SU-DHL-6 (cell line): ENCODE results near the gene CENPX.
A peak's percentile ranks its signal among the peaks of the same experiment; 100 is the strongest.

Experiments
- H2AFZ ChIP-seq: fragments of 200-600 bp; sonication (generic); 2 replicates; pipeline ENCODE4 v1.6.1; 2014; ENCODE audit warnings: low read depth, mild to moderate bottlenecking, moderate library complexity, mixed read lengths, antibody characterized with exemption, low read length; ENCODE audit not compliant: severe bottlenecking
- H3F3A ChIP-seq: fragments of 200-600 bp; shearing (Covaris generic); 2 replicates; pipeline ENCODE4 v1.6.0; 2016; ENCODE audit warnings: antibody characterized with exemption, mild to moderate bottlenecking; ENCODE audit not compliant: insufficient read depth
- H3K27ac ChIP-seq: fragments of 200-600 bp; sonication (generic); 2 replicates; pipeline ENCODE4 v1.5.1; 2016; ENCODE audit warnings: low read depth, mild to moderate bottlenecking, low read length, moderate library complexity, mixed read lengths
- H3K27me3 ChIP-seq: fragments of 200-600 bp; sonication (generic), shearing (Covaris generic); 2 replicates; pipeline ENCODE4 v1.6.0; 2014; ENCODE audit warnings: mild to moderate bottlenecking, low read length
- H3K36me3 ChIP-seq: fragments of 200-600 bp; sonication (generic); 2 replicates; pipeline ENCODE4 v1.6.1; 2014; ENCODE audit warnings: mild to moderate bottlenecking, low read length, mixed read lengths
- H3K4me2 ChIP-seq: fragments of 300-600, 200-600 bp; shearing (Covaris generic), sonication (generic); 2 replicates; pipeline ENCODE4 v1.6.0; 2014; ENCODE audit warnings: low read length, low read depth, mild to moderate bottlenecking; ENCODE audit not compliant: poor library complexity, severe bottlenecking
- H3K4me3 ChIP-seq: fragments of 200-600 bp; sonication (generic); 2 replicates; pipeline ENCODE4 v1.5.1; 2014; ENCODE audit warnings: antibody characterized with exemption, low read length, mild to moderate bottlenecking, mixed read lengths; ENCODE audit not compliant: insufficient read depth, poor library complexity, severe bottlenecking
- H3K79me2 ChIP-seq: fragments of 200-600 bp; sonication (generic); 2 replicates; pipeline ENCODE4 v1.6.1; 2014; ENCODE audit warnings: mild to moderate bottlenecking, low read length, moderate library complexity; ENCODE audit not compliant: insufficient read depth
- H3K9ac ChIP-seq: fragments of 200-600 bp; sonication (generic); 2 replicates; pipeline ENCODE4 v1.7.0; 2014; ENCODE audit warnings: mild to moderate bottlenecking, low read length
- H3K9me2 ChIP-seq: fragments of 200-600 bp; sonication (generic); replicated peaks from 2 replicates; pipeline ENCODE4 v1.6.1; 2014; ENCODE audit warnings: low read length; ENCODE audit not compliant: insufficient read depth
- H3K9me3 ChIP-seq: fragments of 200-600 bp; sonication (generic); 2 replicates; pipeline ENCODE4 v1.6.1; 2014; ENCODE audit warnings: low read length, mixed read lengths; ENCODE audit not compliant: insufficient read depth
- H4K20me1 ChIP-seq: fragments of 200-600 bp; sonication (generic); 2 replicates; pipeline ENCODE4 v1.6.1; 2014; ENCODE audit warnings: low read depth, mild to moderate bottlenecking, antibody characterized with exemption, low read length, moderate library complexity, mixed read lengths
- CTCF ChIP-seq: fragments of 200-600 bp; sonication (generic); IDR thresholded peaks from one replicate; pipeline ENCODE4 v1.5.1; 2017; ENCODE audit warnings: antibody characterized with exemption, mild to moderate bottlenecking, low read length, moderate library complexity; ENCODE audit not compliant: insufficient read depth, poor library complexity, severe bottlenecking
- EZH2phosphoT487 ChIP-seq: fragments of 200-600 bp; sonication (generic), shearing (Covaris generic); conservative IDR thresholded peaks from 2 replicates; pipeline ENCODE4 v1.6.1; 2018; ENCODE audit warnings: mild to moderate bottlenecking, antibody characterized with exemption, low read length, moderate library complexity, mixed read lengths

CENPX gene

GRCh38 chr17:82022981-82023446 lies 336 bp upstream of the CENPX start, which contains the start of gene LRRC45:
Gene LRRC45, plus strand, starts transcription at chr17:82023305. Its CDS starts 339 bp downstream, at chr17:82023644.
- H4K20me1 ChIP-seq = no peaks in the 10 kb centered on the region
- H3K79me2 ChIP-seq = peaks cover 25% of the 10 kb centered on the region
- peak within 1 kb of the TSS; percentile 72 for H2AFZ ChIP-seq
- no peak for TF ChIP-seq CTCF
- TF ChIP-seq EZH2phosphoT487 = no peak
- peak within 1 kb of the TSS; percentile 97 for H3K4me3 ChIP-seq
- H3K27me3 ChIP-seq = no peaks in the 10 kb centered on the region
- peak within 1 kb of the TSS; percentile 73 for H3K27ac ChIP-seq
- H3K4me2 ChIP-seq = peak within 1 kb of the TSS; percentile 89
- H3K9me2 ChIP-seq = no peaks in the 10 kb centered on the region
- peak within 1 kb of the TSS; percentile 99 for H3K9ac ChIP-seq
- H3F3A ChIP-seq = 0 out of 2 replicates have a peak, but pooled peaks cover 6% of the 10 kb centered on the region
- H3K36me3 ChIP-seq = no peaks in the 10 kb centered on the region
- no peaks in the 10 kb centered on the region for H3K9me3 ChIP-seq

GRCh38 chr17:82021900-82022309 lies 773 bp downstream of the CENPX start:
- Histone ChIP-seq H3K27ac (peak overlapping the region; percentile 73), H3K4me3 (peak overlapping the region; percentile 97), H3F3A (0 out of 2 replicates have a peak, but pooled peaks cover 6% of the 10 kb centered on the region)

GRCh38 chr17:82021107-82021899 lies 1.4 kb downstream of the CENPX start:
- no peaks in the 10 kb centered on the region for H4K20me1 ChIP-seq
- no peaks in the 10 kb centered on the region for H3K9me3 ChIP-seq
- H3K27ac ChIP-seq = peak overlapping the region; percentile 73
- H2AFZ ChIP-seq = no peak overlapping the region
- H3F3A ChIP-seq = 0 out of 2 replicates have a peak, but pooled peaks cover 6% of the 10 kb centered on the region
- H3K9ac ChIP-seq = peak overlapping the region; percentile 99
- H3K4me2 ChIP-seq = peak overlapping the region; percentile 89
- peak; percentile 66 for TF ChIP-seq CTCF
- TF ChIP-seq EZH2phosphoT487 = no peak
- H3K27me3 ChIP-seq = no peaks in the 10 kb centered on the region
- peak overlapping the region; percentile 97 for H3K4me3 ChIP-seq
- H3K9me2 ChIP-seq = no peaks in the 10 kb centered on the region
- no peaks in the 10 kb centered on the region for H3K36me3 ChIP-seq
- H3K79me2 ChIP-seq = peaks cover 25% of the 10 kb centered on the region

More at GRCh38 chr17:82021900-82022309, 773 bp downstream of the CENPX start:
- Histone ChIP-seq H3K9me3 (no peaks in the 10 kb centered on the region), H4K20me1 (no peaks in the 10 kb centered on the region), H2AFZ (no peak overlapping the region), H3K9ac (peak overlapping the region; percentile 99), H3K79me2 (peaks cover 25% of the 10 kb centered on the region), H3K36me3 (no peaks in the 10 kb centered on the region), H3K9me2 (no peaks in the 10 kb centered on the region), H3K4me2 (peak overlapping the region; percentile 89), H3K27me3 (no peaks in the 10 kb centered on the region)
- no peak for TF ChIP-seq CTCF
- TF ChIP-seq EZH2phosphoT487 = no peak
